GM10847 (cell line): ENCODE results near the gene FNBP1L.

Source experiments
- POLR2A ChIP-seq: IDR thresholded peaks from 2 replicates; pipeline ENCODE4 v1.6.1; 2011; ENCODE audit not compliant: insufficient read length; ENCODE audit errors: extremely low read depth

Gene FNBP1L

DNA sequence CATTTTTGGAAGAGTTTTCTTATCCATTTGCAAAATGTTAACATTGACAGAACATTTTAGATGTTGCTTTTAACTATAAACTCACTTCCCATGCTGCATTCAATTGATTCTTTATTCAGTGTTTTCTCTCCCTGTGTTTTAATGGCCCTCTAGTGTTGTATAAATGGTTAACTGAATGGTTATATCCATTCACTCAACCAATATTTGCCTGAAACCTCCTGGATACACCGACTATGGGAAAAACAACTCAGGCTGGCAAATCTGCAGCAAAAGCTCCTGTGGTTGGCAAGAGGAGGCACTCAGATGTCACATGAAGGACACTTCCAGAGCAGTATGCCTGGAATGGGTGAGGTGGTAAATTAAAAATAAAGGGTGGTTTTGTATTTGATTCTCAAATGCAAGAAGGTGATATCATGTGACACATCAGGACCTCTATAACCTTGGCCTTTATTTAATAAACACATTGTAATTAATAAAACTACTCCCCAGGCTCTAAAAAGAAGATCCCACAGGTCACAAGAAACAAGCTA, 126.1 kb downstream of the FNBP1L start:
- TF ChIP-seq POLR2A, result no peak

GRCh38 chr1:93574511-93574910, 126.6 kb downstream of the FNBP1L start:
- no peak for TF ChIP-seq POLR2A

- TF ChIP-seq POLR2A, result no peak
Observed at GRCh38 chr1:93574991-93575390, 127.1 kb downstream of the FNBP1L start.

GRCh38 chr1:93575621-93576284, 127.8 kb downstream of the FNBP1L start:
- TF ChIP-seq POLR2A, result no peak

GRCh38 chr1:93576346-93576745, 128.4 kb downstream of the FNBP1L start:
- no peak for TF ChIP-seq POLR2A

GRCh38 chr1:93576746-93577145, 128.8 kb downstream of the FNBP1L start:
- no peak for TF ChIP-seq POLR2A

- no peak for TF ChIP-seq POLR2A
Observed at GRCh38 chr1:93577536-93578432, 129.9 kb downstream of the FNBP1L start.

DNA sequence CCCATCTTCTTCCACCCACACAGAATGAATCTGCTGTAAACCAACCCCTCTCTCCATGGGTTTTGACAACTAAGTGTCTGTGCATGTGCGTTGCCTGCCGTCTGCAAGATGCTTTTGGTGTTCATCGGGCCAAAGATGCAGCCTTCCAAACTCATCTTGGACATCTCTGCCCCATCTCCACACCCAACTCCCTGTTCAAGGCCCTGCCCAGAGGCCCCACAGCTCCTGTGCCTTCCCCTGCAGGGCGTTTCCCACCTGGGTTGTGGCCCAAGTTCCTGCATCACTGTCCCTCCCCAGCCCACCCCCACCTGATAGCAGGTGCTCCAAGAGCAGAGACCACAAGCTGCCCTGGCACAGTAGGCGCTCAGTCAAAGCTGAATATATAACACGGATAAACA, 130.5 kb downstream of the FNBP1L start:
- TF ChIP-seq POLR2A, result no peak

DNA sequence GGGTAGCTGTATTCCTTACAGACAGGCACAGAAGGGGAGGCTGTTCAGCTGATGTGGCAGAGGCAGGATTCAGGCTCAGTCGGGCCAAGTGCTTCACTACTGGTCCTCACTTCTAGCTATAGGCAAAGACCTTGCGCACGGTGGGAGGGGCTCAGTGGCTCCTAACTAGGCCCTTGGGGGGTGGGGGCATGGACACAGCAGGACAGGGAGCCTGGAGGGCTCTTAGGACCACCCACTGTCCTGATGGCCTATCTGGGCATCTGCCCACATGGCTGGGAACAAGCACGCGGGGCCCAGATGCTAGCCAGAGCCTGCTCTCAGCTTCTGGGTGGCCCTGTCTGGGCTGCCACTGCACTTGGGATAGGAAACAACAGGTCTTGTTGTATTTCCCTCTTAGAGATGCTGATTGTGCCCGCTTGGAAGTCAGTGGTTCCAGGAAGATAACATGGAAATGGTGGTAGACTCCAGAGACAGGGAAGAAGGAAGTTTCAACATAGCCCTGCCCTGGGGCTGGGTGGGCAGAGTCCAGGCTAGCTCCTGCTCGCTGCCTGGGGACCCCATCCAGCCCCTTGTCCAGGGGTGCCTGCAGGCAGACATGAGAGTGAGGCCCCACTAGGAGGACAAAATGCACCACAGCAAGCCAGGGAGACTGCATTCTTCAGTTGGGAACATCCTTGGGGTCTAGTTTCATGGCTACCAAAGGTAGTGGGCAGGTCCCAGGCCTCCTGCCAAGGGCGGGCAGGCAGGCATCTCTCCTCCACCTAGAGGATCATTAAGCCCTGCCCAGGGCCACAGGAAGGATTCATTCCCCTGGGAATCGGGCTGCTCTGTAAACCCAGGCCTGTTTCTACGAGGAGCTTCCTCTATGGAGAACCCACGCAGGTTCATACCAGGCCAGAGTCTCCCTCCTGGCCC, 131.2 kb downstream of the FNBP1L start:
- no peak for TF ChIP-seq POLR2A

DNA sequence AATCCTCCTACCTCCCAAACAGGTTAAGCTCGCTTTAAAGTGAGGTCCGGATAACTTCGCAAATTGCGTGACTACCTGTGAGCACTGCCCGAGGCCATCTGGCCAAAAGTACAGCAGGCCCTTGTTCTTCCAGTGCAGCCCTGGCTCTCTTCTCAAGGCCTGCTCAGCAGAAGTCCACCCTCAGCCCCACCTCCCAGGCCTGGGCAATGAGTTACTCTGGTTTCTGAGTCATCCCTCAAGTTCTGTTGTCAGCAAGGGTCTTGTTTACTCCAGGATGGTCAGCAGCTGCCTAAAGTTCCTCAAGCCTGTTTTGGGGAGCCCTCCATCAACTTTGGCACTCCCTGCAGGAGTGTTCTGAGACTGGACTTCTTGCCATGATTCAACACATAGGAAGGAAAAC, 132.0 kb downstream of the FNBP1L start:
- no peak for TF ChIP-seq POLR2A

DNA sequence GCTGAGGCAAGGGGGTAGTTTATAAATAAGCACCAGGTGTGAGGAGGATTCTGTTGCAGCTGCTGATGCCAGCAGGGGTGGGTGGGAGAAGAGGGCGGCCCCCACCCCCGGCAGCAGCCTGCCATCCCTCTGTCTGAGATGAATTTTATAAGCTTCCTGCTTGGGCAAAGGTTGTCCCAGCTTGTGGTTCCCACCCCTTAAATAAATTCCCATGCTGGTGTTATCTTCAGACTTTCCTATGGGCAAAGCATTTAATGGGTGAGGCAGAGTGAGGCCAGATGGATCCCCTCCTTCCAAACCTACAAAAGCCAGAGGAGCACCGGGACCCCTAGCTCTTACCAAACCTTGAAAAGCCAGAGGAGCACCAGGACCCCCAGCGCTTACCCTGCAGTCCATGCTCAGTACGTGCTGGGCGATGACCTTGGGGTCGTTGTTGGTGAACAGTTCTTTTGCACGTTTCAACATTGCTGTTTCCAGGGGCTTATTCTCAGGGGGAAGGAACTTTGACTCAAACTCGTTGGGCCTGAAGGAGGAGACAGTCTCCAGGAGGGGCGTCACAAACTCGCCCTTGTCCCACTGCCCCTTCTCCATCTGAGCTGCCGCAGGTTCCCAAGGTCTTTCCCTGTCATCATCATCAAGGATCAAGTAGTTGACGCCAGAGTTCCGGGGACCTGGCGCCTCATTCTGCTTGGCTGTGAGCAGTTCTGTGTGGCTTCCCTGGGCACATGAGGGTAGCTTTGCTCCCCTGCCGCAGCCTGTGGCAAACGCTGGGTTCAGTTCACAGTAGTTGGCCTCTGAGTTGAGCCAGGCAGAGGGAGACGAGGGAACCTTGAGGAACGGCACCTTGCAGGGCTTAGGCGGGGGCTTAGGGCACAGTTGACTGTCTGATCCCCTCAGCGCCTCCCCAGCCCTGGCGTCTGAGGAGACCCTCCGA, 134.3 kb downstream of the FNBP1L start:
- no peak for TF ChIP-seq POLR2A

- TF ChIP-seq POLR2A, result no peak
Observed at GRCh38 chr1:93584261-93585003, 136.5 kb downstream of the FNBP1L start.

DNA sequence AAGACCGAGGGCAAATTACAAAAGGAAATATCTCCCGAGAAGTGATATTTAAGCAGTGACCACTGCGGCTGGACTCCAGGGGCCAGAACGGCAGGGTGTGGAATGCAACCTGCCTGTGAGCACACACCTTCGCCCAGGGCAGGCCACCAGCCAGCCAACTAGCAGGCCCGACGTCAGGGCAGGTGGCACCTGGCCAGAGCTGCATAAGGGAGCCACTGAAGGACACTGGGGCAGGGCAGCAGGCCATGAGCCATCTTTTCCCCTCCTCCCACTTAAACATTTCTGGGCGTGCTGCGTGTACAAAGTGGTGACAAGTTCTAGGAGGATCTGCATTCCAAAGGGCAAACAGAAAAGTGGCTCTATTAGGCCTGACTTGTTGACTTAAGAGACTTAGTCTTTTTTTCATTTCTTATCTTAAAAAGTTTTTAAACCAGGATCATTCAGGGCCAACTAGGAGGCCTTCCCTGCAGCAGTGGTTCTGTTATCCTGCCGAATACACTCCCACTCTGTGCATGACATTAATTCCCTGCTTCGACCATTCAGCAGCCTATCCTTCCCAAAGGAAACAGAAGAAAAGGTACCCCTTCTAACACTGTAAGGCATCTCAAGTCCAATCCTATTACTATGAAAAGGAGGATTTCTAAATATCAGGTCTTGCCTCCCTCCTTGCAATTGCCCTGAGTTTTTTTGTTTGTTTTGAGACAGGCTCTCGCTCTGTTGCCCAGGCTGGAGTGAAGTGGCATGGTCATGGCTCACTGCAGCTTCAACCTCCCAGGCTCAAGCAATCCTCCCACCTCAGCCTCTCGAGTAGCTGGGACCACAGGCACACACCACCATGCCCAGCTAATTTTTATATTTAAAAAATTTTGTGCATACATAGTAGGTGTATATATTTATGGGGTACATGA, 137.4 kb downstream of the FNBP1L start:
- no peak for TF ChIP-seq POLR2A

DNA sequence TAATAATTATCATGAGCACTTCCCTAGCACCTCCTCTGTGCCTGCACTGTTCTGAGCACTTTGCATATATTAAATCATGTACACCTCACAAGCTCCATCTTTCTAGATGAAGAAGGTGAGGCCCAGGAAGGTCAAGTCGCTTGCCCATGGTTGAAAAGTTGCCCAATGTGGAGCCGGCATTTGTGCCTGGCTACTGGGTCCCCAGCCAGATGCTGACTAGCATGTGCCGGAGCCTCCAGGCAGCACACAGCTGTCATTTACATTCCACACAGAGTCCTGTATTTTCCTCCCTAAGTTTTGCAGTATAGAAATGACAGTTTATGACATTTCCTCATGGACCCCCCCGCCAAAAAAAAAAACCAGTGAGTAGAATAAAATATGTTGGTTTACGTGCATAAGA, 139.4 kb downstream of the FNBP1L start:
- TF ChIP-seq POLR2A, result no peak
